Measurements from ENCODE around the gene HJV. TPM values are rescaled to one million over a fixed set of nuclear protein-coding genes. Genes with fewer than 3 reads are reported as not detected.

Gene HJV
- total RNA-seq, 1 donor from 2014 or later = not detected

GRCh38 chr1:145996433-145997015 is 25.0 kb downstream of the HJV start, which contains the start of gene TXNIP:
Gene TXNIP, minus strand, starts transcription at chr1:145996579. Its CDS starts 313 bp downstream, at chr1:145996266.
- peaks cover 55% of the 10 kb centered on the region for H3K4me1 Mint-ChIP-seq (ENCODE audit: unreplicated experiment)
- H3K27me3 Mint-ChIP-seq (ENCODE audit: unreplicated experiment) = peaks cover 5% of the 10 kb centered on the region
- peaks cover 42% of the 10 kb centered on the region for H3K36me3 Mint-ChIP-seq (ENCODE audit: low read depth, unreplicated experiment)
- peak; percentile 93 for DNase-seq (ENCODE audit: low spot score)
- no peaks in the 10 kb centered on the region for H3K9me3 Mint-ChIP-seq (ENCODE audit: unreplicated experiment)
- no peak for TF ChIP-seq CTCF (IDR thresholded peaks at IDR 0.05; ENCODE audit: unreplicated experiment)
- peak within 1 kb of the TSS; percentile 100 for H3K4me3 Mint-ChIP-seq (ENCODE audit: unreplicated experiment)
- peak within 1 kb of the TSS; percentile 98 for H3K27ac Mint-ChIP-seq (ENCODE audit: unreplicated experiment)

GRCh38 chr1:145995964-145996432 is 25.5 kb downstream of the HJV start:
- no peak for TF ChIP-seq CTCF (IDR thresholded peaks at IDR 0.05; ENCODE audit: unreplicated experiment)
- Mint-ChIP-seq H3K27ac (ENCODE audit: unreplicated experiment) (peak overlapping the region; percentile 98), H3K4me3 (ENCODE audit: unreplicated experiment) (peak overlapping the region; percentile 100), H3K36me3 (ENCODE audit: low read depth, unreplicated experiment) (peaks cover 42% of the 10 kb centered on the region), H3K27me3 (ENCODE audit: unreplicated experiment) (peaks cover 5% of the 10 kb centered on the region), H3K4me1 (ENCODE audit: unreplicated experiment) (peaks cover 55% of the 10 kb centered on the region), H3K9me3 (ENCODE audit: unreplicated experiment) (no peaks in the 10 kb centered on the region)
- no peak for DNase-seq (ENCODE audit: low spot score)

- Mint-ChIP-seq H3K4me3 (ENCODE audit: unreplicated experiment) (peak overlapping the region; percentile 100), H3K27me3 (ENCODE audit: unreplicated experiment) (peaks cover 5% of the 10 kb centered on the region), H3K27ac (ENCODE audit: unreplicated experiment) (peak overlapping the region; percentile 98), H3K36me3 (ENCODE audit: low read depth, unreplicated experiment) (peaks cover 42% of the 10 kb centered on the region), H3K9me3 (ENCODE audit: unreplicated experiment) (no peaks in the 10 kb centered on the region), H3K4me1 (ENCODE audit: unreplicated experiment) (peaks cover 57% of the 10 kb centered on the region)
- no peak for TF ChIP-seq CTCF (IDR thresholded peaks at IDR 0.05; ENCODE audit: unreplicated experiment)
- DNase-seq (ENCODE audit: low spot score) = no peak
Observed at GRCh38 chr1:145995148-145995881, 26.2 kb downstream of the HJV start.

- peaks cover 5% of the 10 kb centered on the region for H3K27me3 Mint-ChIP-seq (ENCODE audit: unreplicated experiment)
- DNase-seq (ENCODE audit: low spot score) = no peak
- H3K4me3 Mint-ChIP-seq (ENCODE audit: unreplicated experiment) = peak overlapping the region; percentile 100
- peaks cover 42% of the 10 kb centered on the region for H3K36me3 Mint-ChIP-seq (ENCODE audit: low read depth, unreplicated experiment)
- no peak for TF ChIP-seq CTCF (IDR thresholded peaks at IDR 0.05; ENCODE audit: unreplicated experiment)
- H3K27ac Mint-ChIP-seq (ENCODE audit: unreplicated experiment) = no peak overlapping the region
- H3K9me3 Mint-ChIP-seq (ENCODE audit: unreplicated experiment) = no peaks in the 10 kb centered on the region
- H3K4me1 Mint-ChIP-seq (ENCODE audit: unreplicated experiment) = peaks cover 52% of the 10 kb centered on the region
Observed at GRCh38 chr1:145994391-145995120, 27.0 kb downstream of the HJV start.
